Endothelial cell of umbilical vein (primary cell): ENCODE measurements around the gene RNPEP. TPM values are rescaled to one million over a fixed set of nuclear protein-coding genes. Genes with fewer than 3 reads are reported as not detected.
"Not testable (repeated sequence)": the region's sequence is repeated elsewhere in the genome, so short reads cannot be mapped to it uniquely, and the experiment has no call there.

Source experiments
- BruUV-seq: library from RNA; stranded (reverse); fragments of 400-500 nt; replicated peaks from 2 replicates; lab custom pipeline; 2021; lab: Mats Ljungman, UMichigan
- CTCF ChIA-PET: fragments of 300-600, 350-600 bp; sonication (Branson Sonifier 250); formaldehyde crosslinking; loops from one replicate; lab custom pipeline; 2021; ENCODE audit warnings: antibody characterized with exemption, inconsistent platforms; lab: Charles Lee
- POLR2A ChIA-PET: fragments of 300-600, 350-600 bp; sonication (Branson Sonifier 250); formaldehyde crosslinking; loops from one replicate; lab custom pipeline; 2021; ENCODE audit warnings: antibody characterized with exemption, inconsistent platforms; lab: Charles Lee
- DNase-seq: peaks from one replicate; pipeline ENCODE4 v3.0.0-alpha.2; 2011; ENCODE audit warnings: low read depth, low spot score
- FAIRE-seq: peaks from 2 replicates; lab custom pipeline; 2011; peaks lifted over from hg19 to GRCh38; lab: Jason Lieb, UNC
- H2AFZ ChIP-seq: 2 replicates; pipeline ENCODE4 v1.6.0; 2012; ENCODE audit warnings: low read depth, low read length, control low read depth, inconsistent platforms
- H3K27ac ChIP-seq: 2 replicates; pipeline ENCODE4 v1.5.1; 2011; ENCODE audit warnings: low read depth, mild to moderate bottlenecking, control low read depth, low read length, moderate library complexity; ENCODE audit not compliant: insufficient read depth
- H3K27me3 ChIP-seq, 2 experiments: 2 replicates each; pipeline versions ENCODE4 v1.6.0 to v1.6.1; 2011; ENCODE audit warnings: low read length in 2 of 2, mixed read lengths in 1 of 2; ENCODE audit not compliant: control insufficient read depth in 2 of 2, insufficient read depth in 2 of 2
- H3K36me3 ChIP-seq, 2 experiments: 2 replicates in 1 of 2; 3 replicates in 1 of 2; pipeline ENCODE4 v1.5.1; 2011; ENCODE audit warnings: low read length in 2 of 2, mild to moderate bottlenecking in 1 of 2, moderate library complexity in 1 of 2; ENCODE audit not compliant: control insufficient read depth in 2 of 2, insufficient read depth in 2 of 2; ENCODE audit errors: extremely low read depth in 1 of 2
- H3K4me1 ChIP-seq: 3 replicates; pipeline ENCODE4 v1.5.1; 2011; ENCODE audit warnings: mild to moderate bottlenecking, low read length; ENCODE audit not compliant: control insufficient read depth, insufficient read depth; ENCODE audit errors: extremely low read depth
- H3K4me2 ChIP-seq: 2 replicates; pipeline ENCODE4 v1.6.1; 2011; ENCODE audit warnings: low read length, control low read depth, mixed read lengths; ENCODE audit not compliant: insufficient read depth
- H3K4me3 ChIP-seq, 3 experiments: fragments of 200-600 bp in 1 of 3; sonication (generic), shearing (Covaris generic) in 1 of 3; replicated peaks in 1 of 3; 2 replicates each; pipeline ENCODE4 v1.5.1; 2011 to 2016; ENCODE audit warnings: control low read depth in 3 of 3, low read length in 3 of 3, mild to moderate bottlenecking in 2 of 3, inconsistent platforms in 1 of 3, low read depth in 1 of 3, moderate library complexity in 1 of 3; ENCODE audit not compliant: insufficient read depth in 1 of 3
- H3K79me2 ChIP-seq: 2 replicates; pipeline ENCODE4 v1.6.0; 2012; ENCODE audit warnings: low read length, inconsistent platforms; ENCODE audit not compliant: control insufficient read depth, insufficient read depth
- H3K9ac ChIP-seq: replicated peaks from 2 replicates; pipeline ENCODE3; 2011; ENCODE audit warnings: low read length, control low read depth; ENCODE audit not compliant: insufficient read depth; ENCODE audit errors: extremely low read depth
- H3K9me1 ChIP-seq: replicated peaks from 3 replicates; pipeline ENCODE4 v1.6.0; 2011; ENCODE audit warnings: mild to moderate bottlenecking, low read length; ENCODE audit not compliant: control insufficient read depth, insufficient read depth; ENCODE audit errors: extremely low read depth
- H3K9me3 ChIP-seq: replicated peaks from 2 replicates; pipeline ENCODE4 v1.5.1; 2012; ENCODE audit warnings: low read length, inconsistent platforms; ENCODE audit not compliant: control insufficient read depth, insufficient read depth
- H4K20me1 ChIP-seq: replicated peaks from 2 replicates; pipeline ENCODE3; 2011; ENCODE audit warnings: mild to moderate bottlenecking, low read length; ENCODE audit not compliant: control insufficient read depth, insufficient read depth; ENCODE audit errors: extremely low read depth
- CTCF ChIP-seq, 2 donors: IDR thresholded peaks; 1 replicate in 1 of 2; 2 replicates in 1 of 2; pipeline ENCODE4 v1.5.1; 2011; ENCODE audit warnings: low read length in 2 of 2, mild to moderate bottlenecking in 2 of 2, moderate library complexity in 2 of 2, control low read depth in 1 of 2, inconsistent platforms in 1 of 2, low read depth in 1 of 2; ENCODE audit not compliant: insufficient read depth in 1 of 2; ENCODE audit errors: extremely low read depth in 1 of 2
- EZH2 ChIP-seq: IDR thresholded peaks from 2 replicates; pipeline ENCODE4 v1.6.1; 2012; ENCODE audit warnings: borderline replicate concordance, low read depth, mild to moderate bottlenecking, moderate library complexity, low read length, inconsistent platforms; ENCODE audit not compliant: severe bottlenecking
- FOS ChIP-seq: IDR thresholded peaks from 2 replicates; pipeline ENCODE4 v1.6.1; 2011; ENCODE audit warnings: mild to moderate bottlenecking, low read length, moderate library complexity, borderline replicate concordance; ENCODE audit not compliant: insufficient read depth
- GATA2 ChIP-seq: IDR thresholded peaks from 2 replicates; pipeline ENCODE4 v1.7.0; 2011; ENCODE audit warnings: low read depth, mild to moderate bottlenecking, moderate library complexity, mixed read lengths, low read length; ENCODE audit not compliant: insufficient read length, insufficient read depth
- JUN ChIP-seq: IDR thresholded peaks from 2 replicates; pipeline ENCODE4 v1.6.1; 2011; ENCODE audit warnings: borderline replicate concordance, low read depth; ENCODE audit not compliant: insufficient read length, insufficient read depth
- MAX ChIP-seq: IDR thresholded peaks from 2 replicates; pipeline ENCODE4 v1.6.1; 2011; ENCODE audit not compliant: insufficient read depth, insufficient read length
- MYC ChIP-seq: IDR thresholded peaks from one replicate; pipeline ENCODE4 v1.6.1; 2011; ENCODE audit warnings: mild to moderate bottlenecking, low read depth, low read length
- POLR2A ChIP-seq: IDR thresholded peaks from 2 replicates; pipeline ENCODE4 v1.6.1; 2012; ENCODE audit warnings: low read depth, mild to moderate bottlenecking, control low read depth, low read length
- POLR2AphosphoS5 ChIP-seq: IDR thresholded peaks from 2 replicates; pipeline ENCODE4 v1.6.1; 2012; ENCODE audit warnings: low read depth, mild to moderate bottlenecking, control low read depth, low read length, moderate library complexity; ENCODE audit not compliant: insufficient read depth
- dilution Hi-C: fragments of 300-500 bp; cut with MboI; formaldehyde crosslinking; loops from one replicate; pipeline ENCODE4 v1.15.0; 2019; ENCODE audit warnings: low sequenced_read_pairs; ENCODE audit not compliant: extremely low pct_ligation_motif_present
- intact Hi-C: fragments of 100-400 bp; cut with micrococcal nuclease; formaldehyde crosslinking; loops from one replicate; pipeline ENCODE4 v1.10.0; 2022
- polyA plus RNA-seq, 4 experiments: library from polyadenylated mRNA; depleted of rRNA in 3 of 4; stranded (reverse) in 3 of 4; unstranded in 1 of 4; fragments of >200 nt; gene quantifications; 2 replicates each; pipeline versions ENCODE4 v1.2.1 to v1.2.3, GENCODE V29; 2011 to 2012; ENCODE audit warnings: missing spikeins in 1 of 4
- total RNA-seq: library from RNA; stranded (reverse); gene quantifications from 2 replicates; pipeline ENCODE4 v1.2.3, GENCODE V29; 2021

RNPEP gene
- total and polyA plus RNA-seq, 2 donors (not counting 3 experiments of a cell fraction or from before 2014, with no cell fraction given): 56.1 to 73.5 TPM

GRCh38 chr1:201940316-201940715, 42.1 kb upstream of the RNPEP start:
- H3K4me3 ChIP-seq, H3K79me2 ChIP-seq, H3K4me2 ChIP-seq, H3K27ac ChIP-seq, dilution Hi-C loops, H3K27me3 ChIP-seq, intact Hi-C loops, POLR2A ChIA-PET, H4K20me1 ChIP-seq, BruUV-seq, H3K4me1 ChIP-seq, H2AFZ ChIP-seq, H3K9me1 ChIP-seq, H3K9me3 ChIP-seq, FAIRE-seq, H3K9ac ChIP-seq, DNase-seq, H3K36me3 ChIP-seq: not testable (repeated sequence)
- CTCF ChIA-PET: interaction anchor here (1.9 kb wide), 1 partner anchor 44 kb away, joined by 8 read pairs; no protein-coding TSS in a partner anchor

GRCh38 chr1:201941420-201942128, 40.9 kb upstream of the RNPEP start:
- no peak for FAIRE-seq
- no peaks in the 10 kb centered on the region for H4K20me1 ChIP-seq
- dilution Hi-C loops: no loop called here
- H3K4me2 ChIP-seq: no peak overlapping the region
- no peak overlapping the region for H3K27ac ChIP-seq
- peaks cover 9 to 11% of the 10 kb centered on the region in 2 experiments for H3K27me3 ChIP-seq
- no peak for DNase-seq
- no peaks in the 10 kb centered on the region for H3K36me3 ChIP-seq
- no peaks in the 10 kb centered on the region for H3K79me2 ChIP-seq
- H3K9me3 ChIP-seq: no peaks in the 10 kb centered on the region
- no peak overlapping the region for H3K9ac ChIP-seq
- CTCF ChIA-PET: interaction anchor here (1.0 kb wide), 1 partner anchor 10 kb away, joined by 3 read pairs; no protein-coding TSS in a partner anchor
- peaks cover 5% of the 10 kb centered on the region for H3K4me1 ChIP-seq
- no peak overlapping the region for H3K4me3 ChIP-seq
- no TSS peak for BruUV-seq
- POLR2A ChIA-PET: no interaction called here
- H3K9me1 ChIP-seq: no peaks in the 10 kb centered on the region
- no peak overlapping the region for H2AFZ ChIP-seq
- TF ChIP-seq CTCF (IDR thresholded peaks at IDR 0.05; ENCODE audit: extremely low read depth in 1 of 2, insufficient read depth in 1 of 2, low read depth in 1 of 2, low read length in 2 of 2): no peak
- TF ChIP-seq MAX: no peak
- no peak for TF ChIP-seq POLR2A
- no peak for TF ChIP-seq FOS
- no peak for TF ChIP-seq POLR2AphosphoS5
- TF ChIP-seq GATA2: no peak
- TF ChIP-seq JUN: no peak
- TF ChIP-seq EZH2: no peak
- TF ChIP-seq MYC: no peak
- intact Hi-C loops: no loop called here
